Neural progenitor cell (in vitro differentiated cells): ENCODE data around the gene PANX3. TPM values are rescaled to one million over a fixed set of nuclear protein-coding genes. Genes with fewer than 3 reads are reported as not detected.

ENCODE experiments used
- DNase-seq: peaks from one replicate; pipeline ENCODE4 v3.0.0-alpha.2; 2016; ENCODE audit warnings: low spot score
- H2AFZ ChIP-seq: fragments of 200-600 bp; sonication (generic); replicated peaks from 2 replicates; pipeline ENCODE4 v1.6.1; 2016; ENCODE audit warnings: antibody characterized with exemption
- H3F3A ChIP-seq: fragments of 200-600 bp; sonication (generic); 2 replicates; pipeline ENCODE4 v1.6.1; 2016; ENCODE audit warnings: antibody characterized with exemption, low read depth
- H3K27ac ChIP-seq: fragments of 200-600 bp; sonication (generic); 2 replicates; pipeline ENCODE4 v1.5.1; 2016; ENCODE audit warnings: mild to moderate bottlenecking
- H3K27me3 ChIP-seq: fragments of 200-600 bp; sonication (generic); 2 replicates; pipeline ENCODE4 v1.6.1; 2016; ENCODE audit warnings: mild to moderate bottlenecking, moderate library complexity
- H3K36me3 ChIP-seq: fragments of 200-600 bp; sonication (generic); 2 replicates; pipeline ENCODE4 v1.5.1; 2016
- H3K4me1 ChIP-seq: fragments of 200-600 bp; sonication (generic); 2 replicates; pipeline ENCODE4 v1.6.1; 2016; ENCODE audit warnings: mixed run types
- H3K4me2 ChIP-seq: fragments of 200-600 bp; sonication (generic); 2 replicates; pipeline ENCODE4 v1.6.1; 2016
- H3K4me3 ChIP-seq: fragments of 200-600 bp; sonication (generic); 2 replicates; pipeline ENCODE4 v1.5.1; 2016
- H3K79me2 ChIP-seq: fragments of 200-600 bp; sonication (generic); 2 replicates; pipeline ENCODE4 v1.6.1; 2016; ENCODE audit warnings: low read depth
- H3K9ac ChIP-seq: fragments of 200-600 bp; sonication (generic); 2 replicates; pipeline ENCODE4 v1.6.1; 2016
- H3K9me3 ChIP-seq: fragments of 200-600 bp; sonication (generic); 2 replicates; pipeline ENCODE4 v1.5.1; 2016; ENCODE audit warnings: low read depth
- H4K20me1 ChIP-seq: fragments of 200-600 bp; sonication (generic); 2 replicates; pipeline ENCODE4 v1.6.1; 2016; ENCODE audit warnings: low read depth
- H3K27ac Mint-ChIP-seq: 3 replicates; pipeline ENCODE4 v1.8.0; 2021; ENCODE audit warnings: mixed read lengths
- H3K27me3 Mint-ChIP-seq: 2 replicates; pipeline ENCODE4 v1.8.0; 2022; ENCODE audit warnings: low read depth, mild to moderate bottlenecking, inconsistent platforms, moderate library complexity, mixed read lengths; ENCODE audit not compliant: insufficient read depth
- H3K36me3 Mint-ChIP-seq: 3 replicates; pipeline ENCODE4 v1.8.0; 2021; ENCODE audit warnings: mixed read lengths
- H3K4me1 Mint-ChIP-seq: 3 replicates; pipeline ENCODE4 v1.8.0; 2021; ENCODE audit warnings: mixed read lengths
- H3K4me3 Mint-ChIP-seq: 3 replicates; pipeline ENCODE4 v1.8.0; 2021; ENCODE audit warnings: mild to moderate bottlenecking, moderate library complexity, mixed read lengths
- H3K9me3 Mint-ChIP-seq: 3 replicates; pipeline ENCODE4 v1.8.0; 2020; ENCODE audit warnings: mixed read lengths
- EZH2 ChIP-seq: fragments of 200-600 bp; sonication (generic); IDR thresholded peaks from 2 replicates; pipeline ENCODE4 v1.6.1; 2017; ENCODE audit warnings: antibody characterized with exemption, mild to moderate bottlenecking, moderate library complexity
- EZH2phosphoT487 ChIP-seq: fragments of 200-600 bp; sonication (generic); IDR thresholded peaks from 2 replicates; pipeline ENCODE4 v1.6.1; 2017; ENCODE audit warnings: antibody characterized with exemption
- total RNA-seq: library from RNA; depleted of rRNA; stranded (reverse); fragments of >200 nt; gene quantifications from 2 replicates; pipeline ENCODE4 v1.2.3, GENCODE V29; 2015; ENCODE audit warnings: low replicate concordance
- TF ChIP-seq, protein P1 (sequence below): fragments of 200-600 bp; sonication (generic); IDR thresholded peaks from 2 replicates; pipeline ENCODE4 v1.5.1; 2017; ENCODE audit warnings: antibody characterized with exemption, mild to moderate bottlenecking

The PANX3 gene
- total RNA-seq, 1 donor from 2014 or later = not detected

DNA sequence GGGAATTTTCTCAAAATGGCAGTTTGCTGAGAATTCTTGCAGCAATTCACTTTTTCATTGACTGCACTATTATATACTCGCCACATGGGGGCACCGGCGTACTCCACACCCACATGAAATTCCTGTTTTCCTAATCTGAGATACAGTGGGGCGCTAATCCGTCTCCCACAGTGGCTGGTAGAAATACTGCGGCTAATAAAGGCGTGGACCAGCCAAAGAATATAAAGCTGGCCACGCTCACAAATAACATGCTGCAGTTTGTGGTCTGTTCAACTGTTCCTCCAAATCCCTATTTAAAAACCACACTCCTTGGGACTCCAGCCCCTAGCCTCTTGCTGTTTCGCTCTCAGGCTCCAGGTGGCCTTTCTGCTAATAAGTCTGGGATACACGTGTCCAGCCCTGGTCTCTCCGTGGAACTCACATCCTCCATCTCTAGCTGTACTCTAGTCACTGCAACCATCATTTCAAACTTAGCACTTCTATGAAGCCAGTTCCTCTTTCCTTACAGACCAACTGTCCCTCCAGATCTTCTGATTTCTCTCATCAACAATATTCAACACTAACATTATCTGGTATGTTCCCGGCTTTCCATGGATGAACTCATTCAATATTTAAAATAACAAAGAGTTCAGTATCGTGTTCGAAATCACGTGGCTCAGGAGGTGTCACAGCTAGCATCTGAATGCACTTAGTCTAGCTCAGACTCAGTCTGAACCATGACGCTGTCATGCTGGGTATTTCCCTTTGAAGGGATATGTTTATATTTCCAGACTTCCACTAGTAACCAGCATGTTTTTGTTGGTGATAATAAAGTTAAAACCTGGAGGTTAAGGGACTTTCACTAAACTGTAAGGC, 33.4 kb downstream of the PANX3 start:
- H3K4me3 ChIP-seq = no peak overlapping the region
- peaks cover 2% of the 10 kb centered on the region for H3K36me3 Mint-ChIP-seq
- H4K20me1 ChIP-seq = no peaks in the 10 kb centered on the region
- H3K4me3 Mint-ChIP-seq = peak overlapping the region; percentile 28
- H3K9me3 Mint-ChIP-seq = no peaks in the 10 kb centered on the region
- H3K4me2 ChIP-seq = no peak overlapping the region
- DNase-seq = peak; percentile 85
- H2AFZ ChIP-seq = peak overlapping the region; percentile 55
- no peaks in the 10 kb centered on the region for H3K9me3 ChIP-seq
- peak overlapping the region; percentile 16 for H3K27ac Mint-ChIP-seq
- no peaks in the 10 kb centered on the region for H3F3A ChIP-seq
- H3K4me1 Mint-ChIP-seq = peaks cover 9% of the 10 kb centered on the region
- no peak overlapping the region for H3K9ac ChIP-seq
- H3K27ac ChIP-seq = no peak overlapping the region
- no peaks in the 10 kb centered on the region for H3K27me3 ChIP-seq
- peaks cover 3% of the 10 kb centered on the region for H3K4me1 ChIP-seq
- H3K79me2 ChIP-seq = no peaks in the 10 kb centered on the region
- H3K36me3 ChIP-seq = no peaks in the 10 kb centered on the region
- no peaks in the 10 kb centered on the region for H3K27me3 Mint-ChIP-seq
- TF ChIP-seq EZH2 (no peak), EZH2phosphoT487 (no peak)
- TF ChIP-seq, protein P1, sequence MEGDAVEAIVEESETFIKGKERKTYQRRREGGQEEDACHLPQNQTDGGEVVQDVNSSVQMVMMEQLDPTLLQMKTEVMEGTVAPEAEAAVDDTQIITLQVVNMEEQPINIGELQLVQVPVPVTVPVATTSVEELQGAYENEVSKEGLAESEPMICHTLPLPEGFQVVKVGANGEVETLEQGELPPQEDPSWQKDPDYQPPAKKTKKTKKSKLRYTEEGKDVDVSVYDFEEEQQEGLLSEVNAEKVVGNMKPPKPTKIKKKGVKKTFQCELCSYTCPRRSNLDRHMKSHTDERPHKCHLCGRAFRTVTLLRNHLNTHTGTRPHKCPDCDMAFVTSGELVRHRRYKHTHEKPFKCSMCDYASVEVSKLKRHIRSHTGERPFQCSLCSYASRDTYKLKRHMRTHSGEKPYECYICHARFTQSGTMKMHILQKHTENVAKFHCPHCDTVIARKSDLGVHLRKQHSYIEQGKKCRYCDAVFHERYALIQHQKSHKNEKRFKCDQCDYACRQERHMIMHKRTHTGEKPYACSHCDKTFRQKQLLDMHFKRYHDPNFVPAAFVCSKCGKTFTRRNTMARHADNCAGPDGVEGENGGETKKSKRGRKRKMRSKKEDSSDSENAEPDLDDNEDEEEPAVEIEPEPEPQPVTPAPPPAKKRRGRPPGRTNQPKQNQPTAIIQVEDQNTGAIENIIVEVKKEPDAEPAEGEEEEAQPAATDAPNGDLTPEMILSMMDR = peak; percentile 86

DNA sequence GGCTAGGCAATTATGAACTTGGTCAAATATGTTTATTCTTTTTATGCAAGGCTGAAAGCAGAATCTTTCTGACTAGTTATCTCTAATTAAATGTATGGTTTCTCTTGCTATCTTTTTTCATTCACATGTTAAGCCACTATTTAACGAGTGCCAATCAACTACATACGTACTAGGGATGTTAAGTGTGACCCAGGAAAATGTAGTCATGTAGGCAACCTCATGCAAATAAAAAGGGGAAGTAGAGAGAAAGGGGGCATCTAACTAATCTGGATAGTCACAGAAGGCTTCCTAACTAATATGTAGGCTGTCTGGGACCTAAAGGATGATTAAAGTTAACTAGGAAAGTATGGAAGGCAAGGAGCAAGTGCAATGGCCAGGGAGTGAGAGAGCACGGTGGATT, 34.9 kb downstream of the PANX3 start:
- no peak overlapping the region for H3K27ac Mint-ChIP-seq

DNA sequence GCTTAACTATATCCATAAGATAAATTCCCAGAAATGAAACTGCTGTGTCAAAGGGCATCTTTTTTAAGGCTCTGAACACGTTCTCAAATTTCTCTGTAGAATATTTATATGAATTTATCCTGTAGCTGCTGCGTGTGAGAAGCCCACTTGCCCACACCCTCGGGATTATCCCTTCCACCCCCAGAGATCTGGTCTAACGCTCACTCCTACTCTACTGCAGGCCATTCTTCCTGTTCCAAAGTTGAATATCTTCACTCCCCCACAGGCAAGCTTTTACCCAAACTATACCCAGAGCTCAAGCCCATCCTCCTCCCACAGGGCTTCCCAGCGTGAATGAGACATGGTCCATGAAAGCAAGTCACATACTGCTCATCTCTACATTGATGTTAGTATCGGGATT, 37.4 kb downstream of the PANX3 start:
- TF ChIP-seq EZH2 (no peak), EZH2phosphoT487 (no peak)
- TF ChIP-seq, protein P1 = no peak
- H3K27me3 ChIP-seq = no peaks in the 10 kb centered on the region
- peaks cover 9% of the 10 kb centered on the region for H3K36me3 Mint-ChIP-seq
- H3F3A ChIP-seq = no peaks in the 10 kb centered on the region
- no peaks in the 10 kb centered on the region for H4K20me1 ChIP-seq
- H3K4me1 Mint-ChIP-seq = peaks cover 9% of the 10 kb centered on the region
- H3K27me3 Mint-ChIP-seq = no peaks in the 10 kb centered on the region
- no peak overlapping the region for H3K27ac ChIP-seq
- no peak overlapping the region for H3K9ac ChIP-seq
- no peak overlapping the region for H3K4me3 ChIP-seq
- no peaks in the 10 kb centered on the region for H3K36me3 ChIP-seq
- no peak for DNase-seq
- no peak overlapping the region for H3K4me3 Mint-ChIP-seq
- H3K4me1 ChIP-seq = peaks cover 3% of the 10 kb centered on the region
- no peak overlapping the region for H3K27ac Mint-ChIP-seq
- H3K79me2 ChIP-seq = no peaks in the 10 kb centered on the region
- H3K9me3 ChIP-seq = no peaks in the 10 kb centered on the region
- no peaks in the 10 kb centered on the region for H3K9me3 Mint-ChIP-seq
- H2AFZ ChIP-seq = no peak overlapping the region
- no peak overlapping the region for H3K4me2 ChIP-seq

More for the DNA sequence above, 34.9 kb downstream of the PANX3 start:
- Histone ChIP-seq H3K9ac (no peak overlapping the region), H3K4me3 (no peak overlapping the region), H3K9me3 (no peaks in the 10 kb centered on the region), H2AFZ (no peak overlapping the region), H3K36me3 (no peaks in the 10 kb centered on the region), H3K4me2 (no peak overlapping the region), H3K27me3 (no peaks in the 10 kb centered on the region), H3K79me2 (no peaks in the 10 kb centered on the region), H3K4me1 (peaks cover 3% of the 10 kb centered on the region), H3F3A (no peaks in the 10 kb centered on the region), H4K20me1 (no peaks in the 10 kb centered on the region), H3K27ac (no peak overlapping the region)
- Mint-ChIP-seq H3K36me3 (peaks cover 3% of the 10 kb centered on the region), H3K4me1 (peaks cover 9% of the 10 kb centered on the region), H3K27me3 (no peaks in the 10 kb centered on the region), H3K4me3 (no peak overlapping the region), H3K9me3 (no peaks in the 10 kb centered on the region)
- no peak for DNase-seq
- TF ChIP-seq, protein P1 = no peak
- TF ChIP-seq EZH2 = no peak
- TF ChIP-seq EZH2phosphoT487 = no peak
